Stimulated activated CD4-positive, alpha-beta T cell treated with anti-CD3 and anti-CD28 coated beads, Interleukin-2, amount 100 ng/mL, for 24 hours (primary cell): ENCODE measurements around the gene ST3GAL4.

Experiments
- DNase-seq, 2 donors: peaks; one replicate each; pipeline ENCODE4 v3.0.0-alpha.2; 2020

The ST3GAL4 gene

DNA sequence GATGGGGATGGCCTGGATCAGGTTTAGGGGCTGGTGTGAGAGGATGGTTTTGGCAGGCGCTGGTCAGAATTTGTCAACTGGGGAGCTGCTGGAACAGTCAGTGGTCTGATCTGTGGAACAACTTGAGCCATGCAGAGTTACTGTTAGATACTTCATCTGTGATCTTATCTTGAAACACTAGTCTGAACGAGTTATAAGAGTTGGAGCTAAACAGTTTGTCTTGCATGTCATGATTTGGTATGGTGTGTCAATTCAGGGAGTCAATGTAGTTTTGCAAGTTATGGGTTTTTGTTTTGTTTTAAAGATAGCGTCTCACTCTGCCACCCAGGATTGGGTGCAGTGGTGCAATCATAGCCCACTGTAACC, 54.1 kb downstream of the ST3GAL4 start:
- no peak for DNase-seq

DNA sequence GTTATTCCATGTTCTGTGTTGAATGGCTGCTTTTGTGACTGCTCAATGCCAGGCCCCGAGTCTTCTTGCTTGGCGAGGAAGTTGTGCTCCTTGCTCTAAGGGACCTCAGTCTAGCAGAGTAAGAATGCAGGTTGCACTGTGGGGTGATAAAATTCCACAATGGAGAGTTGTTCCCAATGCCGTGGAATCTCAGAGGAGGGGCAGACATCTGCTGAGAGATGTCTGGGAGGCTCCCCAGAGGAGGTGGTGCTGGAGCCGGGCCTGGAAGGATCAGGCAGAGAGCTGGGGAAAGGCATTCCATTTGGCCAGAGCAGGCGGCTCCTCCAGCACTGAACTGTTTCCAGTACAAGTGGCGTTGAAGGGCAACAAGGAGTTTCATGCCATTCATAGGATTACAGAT, 55.2 kb downstream of the ST3GAL4 start:
- no peak for DNase-seq

- no peak for DNase-seq
These were observed 56.5 kb downstream of the ST3GAL4 start for GRCh38 chr11:126411971-126412381.

DNA sequence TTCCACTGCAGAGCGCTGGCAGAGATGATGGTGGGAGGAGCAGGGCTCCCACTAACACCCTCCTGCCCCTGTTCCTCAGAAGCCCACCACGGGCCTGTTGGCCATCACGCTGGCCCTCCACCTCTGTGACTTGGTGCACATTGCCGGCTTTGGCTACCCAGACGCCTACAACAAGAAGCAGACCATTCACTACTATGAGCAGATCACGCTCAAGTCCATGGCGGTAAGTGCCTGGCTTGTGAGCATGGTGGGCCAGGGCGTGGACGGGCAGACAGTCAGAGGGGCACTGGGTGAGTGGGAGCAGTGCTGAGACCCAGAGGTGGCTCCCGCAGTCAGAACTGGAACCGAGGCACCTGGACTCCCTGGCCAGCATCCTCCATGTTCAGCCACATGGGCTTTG, 57.9 kb downstream of the ST3GAL4 start:
- no peak for DNase-seq

GRCh38 chr11:126413843-126414405, 58.4 kb downstream of the ST3GAL4 start:
- no peak for DNase-seq

DNA sequence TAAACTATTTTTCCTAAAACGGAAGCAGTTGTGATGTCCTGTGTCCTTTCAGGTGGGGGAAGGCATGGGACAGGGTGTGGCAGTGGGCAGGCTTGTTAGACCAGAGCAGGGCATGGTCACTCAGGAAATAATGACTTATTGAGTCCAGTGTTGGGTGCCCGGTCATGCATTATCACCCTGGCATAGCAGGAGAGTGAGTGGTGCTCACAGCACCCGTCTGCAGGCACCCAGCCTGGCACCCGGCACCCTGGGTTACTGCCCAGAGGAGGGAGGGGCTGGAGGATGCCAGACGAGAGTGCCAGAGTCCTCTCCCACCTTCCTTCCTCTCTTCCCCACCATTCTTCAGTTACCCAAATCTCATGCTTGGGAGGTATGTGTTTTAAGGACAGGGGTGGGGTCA, 59.1 kb downstream of the ST3GAL4 start:
- no peak for DNase-seq

DNA sequence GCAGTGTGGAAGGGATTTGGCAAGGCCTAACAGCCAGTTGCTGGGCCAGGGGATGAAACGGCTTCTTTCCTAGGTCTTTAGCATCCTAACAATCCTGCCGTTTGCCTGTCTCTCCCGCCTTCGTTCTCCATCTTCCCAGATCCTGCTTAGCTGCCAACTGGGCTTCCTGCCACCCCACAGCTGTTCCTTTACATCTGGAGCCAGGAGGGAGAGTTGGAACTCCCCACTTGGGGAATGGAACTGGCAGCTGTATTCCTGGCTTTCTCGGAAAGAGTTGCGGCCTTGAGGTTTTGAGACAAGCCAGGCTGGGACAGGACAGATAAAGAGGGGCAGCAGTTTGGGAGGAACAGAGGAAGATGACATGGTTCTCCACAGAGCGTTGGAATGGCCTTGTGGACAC, 59.6 kb downstream of the ST3GAL4 start:
- no peak for DNase-seq

DNA sequence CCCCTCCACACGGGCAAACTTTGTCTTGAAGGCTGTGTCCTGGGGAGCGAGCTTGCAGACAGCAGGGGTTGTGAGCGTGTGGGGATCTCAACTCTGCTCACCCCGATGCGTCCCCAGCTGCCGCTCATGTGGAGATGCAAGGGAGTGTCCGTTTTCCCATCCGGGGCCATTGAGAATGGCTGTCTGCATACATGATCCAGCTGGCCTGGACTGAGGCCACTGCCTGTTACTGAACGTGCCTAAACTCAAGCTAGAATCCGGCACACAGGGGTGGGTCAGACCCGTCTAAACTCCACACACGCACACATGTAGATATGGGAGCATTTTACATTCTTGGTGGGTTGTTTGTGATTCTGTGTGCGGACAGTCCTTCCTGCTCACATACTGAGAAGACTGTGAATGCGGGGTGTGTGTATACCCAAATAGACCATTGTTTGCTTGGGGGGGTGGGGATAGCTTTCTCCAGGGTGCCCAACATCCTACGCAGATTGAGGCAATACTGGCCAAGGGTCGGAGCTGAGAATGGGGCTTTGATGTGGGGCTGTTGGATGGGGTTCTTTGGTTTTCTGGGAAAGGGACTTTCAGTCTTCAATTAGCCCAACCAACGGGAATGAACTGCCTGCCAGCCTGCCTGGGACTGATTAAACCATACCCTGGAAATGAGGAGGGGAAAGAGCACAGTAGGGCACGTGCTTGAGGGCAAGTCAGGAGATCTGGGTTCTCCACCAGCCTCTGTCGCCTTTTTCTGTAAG, 60.4 kb downstream of the ST3GAL4 start:
- no peak for DNase-seq

DNA sequence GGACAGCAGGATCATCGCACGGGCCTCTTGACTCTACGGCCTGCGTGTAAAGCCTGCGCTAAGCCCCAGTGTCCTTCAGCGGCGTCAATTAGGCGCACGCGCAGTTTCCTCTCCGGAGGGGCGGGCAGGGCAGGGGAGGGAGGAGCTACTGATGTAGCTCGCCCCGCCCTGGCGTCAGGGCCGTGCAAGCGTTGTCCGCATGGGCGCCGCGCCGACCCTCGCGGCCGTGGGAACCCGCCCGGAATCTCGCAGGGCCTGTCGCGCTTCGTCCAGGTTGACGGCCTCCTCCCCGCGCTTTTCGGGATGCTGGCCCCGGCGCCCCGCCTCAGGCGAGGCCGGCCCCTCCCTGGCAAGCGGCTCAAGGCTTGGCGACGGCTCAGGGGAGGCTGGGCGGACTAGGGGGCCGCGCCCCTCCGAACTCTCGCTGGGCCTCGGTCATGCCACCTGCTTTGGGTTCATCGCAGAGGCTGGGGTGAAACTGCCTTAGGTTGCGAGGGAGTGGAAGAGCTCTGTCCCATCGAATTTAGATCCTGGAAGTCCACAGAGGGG, 61.1 kb downstream of the ST3GAL4 start:
- peak; percentile 76 to 82 for DNase-seq

- no peak for DNase-seq
These were observed 61.8 kb downstream of the ST3GAL4 start for GRCh38 chr11:126417091-126417862.

DNA sequence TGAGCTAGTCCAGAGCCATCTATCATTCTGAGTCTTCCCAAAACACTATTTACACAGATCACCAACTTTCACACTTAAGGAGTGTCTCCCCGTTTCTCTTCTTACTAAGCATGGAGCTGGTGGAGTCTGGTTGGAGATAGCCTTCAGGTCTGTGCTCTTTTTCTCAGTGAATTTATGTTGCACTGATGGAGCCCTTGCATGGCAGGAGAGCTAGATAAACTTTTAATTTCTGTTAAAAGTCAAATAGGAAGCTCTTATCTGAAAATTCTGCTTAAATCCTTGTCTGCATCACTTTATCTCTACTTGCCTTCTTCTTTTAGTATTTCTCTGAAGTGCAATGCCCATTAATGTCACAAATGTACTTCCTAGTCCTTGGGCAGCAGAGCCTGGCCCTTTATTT, 63.4 kb downstream of the ST3GAL4 start:
- no peak for DNase-seq

GRCh38 chr11:126419801-126420697, 64.6 kb downstream of the ST3GAL4 start:
- no peak for DNase-seq

GRCh38 chr11:126420698-126421256, 65.3 kb downstream of the ST3GAL4 start:
- DNase-seq, result no peak

- no peak for DNase-seq
These were observed 65.8 kb downstream of the ST3GAL4 start for GRCh38 chr11:126421271-126421671.

- no peak for DNase-seq
These were observed 67.0 kb downstream of the ST3GAL4 start for GRCh38 chr11:126422446-126422845.

DNA sequence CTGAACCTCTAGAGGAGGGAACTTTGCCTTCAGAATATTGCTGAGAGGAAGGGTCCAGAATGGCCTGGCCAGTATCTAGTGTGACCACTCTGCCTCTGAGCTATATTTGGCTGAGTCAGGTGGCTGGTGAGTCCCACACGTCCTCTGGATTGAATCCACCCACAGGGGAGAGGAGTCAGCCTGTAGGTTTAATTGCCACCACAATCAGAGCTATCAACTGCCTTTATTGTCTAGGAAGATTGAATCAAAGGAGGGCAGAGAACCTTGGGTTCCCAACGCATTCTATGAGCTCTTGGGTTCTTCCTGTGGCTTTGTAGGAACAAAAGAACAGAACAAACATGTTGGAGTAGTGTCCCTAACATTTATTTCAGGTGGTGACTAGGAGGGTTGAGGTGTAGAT, 67.7 kb downstream of the ST3GAL4 start:
- no peak for DNase-seq

DNA sequence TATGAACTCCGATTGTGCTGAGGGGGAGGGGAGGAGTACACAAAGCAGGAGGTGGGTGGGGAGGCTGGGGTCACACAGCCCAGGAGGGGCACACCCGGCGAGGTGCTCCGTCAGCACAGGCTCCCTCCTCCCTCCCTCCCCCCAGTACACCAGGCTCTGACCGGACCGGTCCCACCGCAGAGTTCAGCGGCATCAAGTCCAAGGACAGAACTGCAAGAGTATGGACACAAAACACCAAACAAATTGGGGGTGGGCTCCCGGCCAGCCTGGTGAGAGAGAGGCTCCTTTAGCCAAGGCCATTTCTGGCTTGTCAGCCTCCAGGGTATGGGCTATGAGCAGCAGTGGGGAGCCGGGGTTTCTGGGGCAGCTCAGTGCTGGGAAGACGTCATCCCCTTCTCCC, 68.3 kb downstream of the ST3GAL4 start:
- no peak for DNase-seq

GRCh38 chr11:126424471-126425039, 69.1 kb downstream of the ST3GAL4 start:
- DNase-seq, result no peak

DNA sequence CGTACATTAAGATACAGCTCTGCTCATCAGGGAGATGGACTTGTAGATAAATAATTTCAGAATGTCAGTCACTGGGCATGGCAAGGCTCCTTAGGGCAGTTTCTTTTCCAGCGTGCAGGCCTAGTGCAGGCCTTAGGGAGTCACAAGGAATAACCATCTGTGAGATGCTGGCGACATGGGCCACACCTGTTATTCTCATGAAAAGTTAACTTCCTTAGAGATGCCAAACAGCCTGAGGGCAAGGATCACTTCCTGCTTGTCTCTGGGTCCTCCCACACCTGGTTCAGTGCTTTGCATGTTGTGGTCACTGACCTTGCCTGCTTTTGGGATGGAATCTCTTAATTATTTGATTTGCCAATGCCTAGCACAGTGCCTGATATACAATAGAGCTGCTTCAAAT, 70.6 kb downstream of the ST3GAL4 start:
- no peak for DNase-seq

- no peak for DNase-seq
These were observed 71.6 kb downstream of the ST3GAL4 start for GRCh38 chr11:126426820-126427749.
